K562 (cell line): ENCODE results near the gene LGI4. TPM values are rescaled to one million over a fixed set of nuclear protein-coding genes. Genes with fewer than 3 reads are reported as not detected.
A peak's percentile ranks its signal among the peaks of the same experiment; 100 is the strongest.

Experiments used
- ELF4 ChIP-seq: fragments of 450-650 bp; formaldehyde crosslinking; IDR thresholded peaks from 2 replicates; pipeline ENCODE4 v1.4.0; 2022; ENCODE audit warnings: missing genetic modification characterization
- GABPB2 ChIP-seq: fragments of 250-450 bp; sonication (Bioruptor Pico); conservative IDR thresholded peaks from 2 replicates; pipeline ENCODE4 v1.5.1; 2021; ENCODE audit warnings: mild to moderate bottlenecking
- HNRNPK ChIP-seq: fragments of 200-400 bp; formaldehyde crosslinking; IDR thresholded peaks from one replicate; pipeline ENCODE4 v1.6.1; 2018; ENCODE audit warnings: mild to moderate bottlenecking, low read depth, low read length; ENCODE audit not compliant: poor library complexity, severe bottlenecking
- MEF2A ChIP-seq: IDR thresholded peaks from 2 replicates; pipeline ENCODE4 v1.6.1; 2011; ENCODE audit warnings: low read depth, mild to moderate bottlenecking, low read length, moderate library complexity; ENCODE audit not compliant: control insufficient read depth
- NCOR1 ChIP-seq: fragments of 450-650 bp; IDR thresholded peaks from 2 replicates; pipeline ENCODE4 v1.6.1; 2016; ENCODE audit warnings: mild to moderate bottlenecking, moderate library complexity
- NFIC ChIP-seq: fragments of 450-650 bp; IDR thresholded peaks from 2 replicates; pipeline ENCODE4 v1.6.1; 2017; ENCODE audit warnings: mild to moderate bottlenecking, inconsistent platforms
- PCBP1 ChIP-seq: fragments of 200-400 bp; formaldehyde crosslinking; IDR thresholded peaks from 2 replicates; pipeline ENCODE4 v1.6.1; 2018; ENCODE audit warnings: mild to moderate bottlenecking, low read depth, low read length; ENCODE audit not compliant: poor library complexity, severe bottlenecking
- RAD51 ChIP-seq: fragments of 450-650 bp; IDR thresholded peaks from 2 replicates; pipeline ENCODE4 v1.7.1; 2016; ENCODE audit warnings: low read depth, mild to moderate bottlenecking, borderline replicate concordance
- SIN3B ChIP-seq: fragments of 450-650 bp; IDR thresholded peaks from 2 replicates; pipeline ENCODE4 v1.6.1; 2017; ENCODE audit warnings: low read depth, mild to moderate bottlenecking, moderate library complexity
- polyA plus RNA-seq, 8 experiments: library from polyadenylated mRNA; depleted of rRNA in 4 of 8; stranded (reverse) in 5 of 8; unstranded in 3 of 8; fragments of >200 nt; fragmentation: Nextera tagmentation in 2 of 8; fragmentation: Illumina TruSeq in 1 of 8; extraction: Ambion mirVana in 2 of 8; extraction: Trizol in 1 of 8; gene quantifications; 2 replicates each; pipeline versions ENCODE4 v1.2.1 to v1.2.3, GENCODE V29; 2011 to 2014; ENCODE audit warnings: inconsistent platforms in 1 of 8, missing spikeins in 1 of 8
- total RNA-seq, 7 experiments: library from RNA; depleted of rRNA in 6 of 7; stranded (reverse); fragments of >200 nt in 6 of 7; fragmentation: Illumina TruSeq in 2 of 7; extraction: Trizol in 2 of 7; gene quantifications; 2 replicates each; pipeline versions ENCODE4 v1.2.1 to v1.2.3, GENCODE V29; 2011 to 2021; ENCODE audit warnings: low replicate concordance in 1 of 7
- TF ChIP-seq, protein P1 (sequence below), 2 experiments: fragments of 450-650 bp; formaldehyde crosslinking in 1 of 2; IDR thresholded peaks; 2 replicates each; pipeline versions ENCODE4 v1.4.0 to v1.6.1; 2014 to 2020; ENCODE audit warnings: mild to moderate bottlenecking in 2 of 2, borderline replicate concordance in 1 of 2, low read depth in 1 of 2
- TF ChIP-seq, protein P2 (sequence below): sonication (generic); formaldehyde crosslinking; IDR thresholded peaks from 2 replicates; pipeline ENCODE4 v1.8.1; 2023; ENCODE audit warnings: mild to moderate bottlenecking, missing genetic modification reagents, moderate library complexity
- TF ChIP-seq, protein P3 (sequence below): fragments of 250-450 bp; sonication (Bioruptor Pico); IDR thresholded peaks from 2 replicates; pipeline ENCODE4 v1.9.0; 2021; ENCODE audit warnings: mild to moderate bottlenecking, inconsistent platforms

Gene LGI4
- total and polyA plus RNA-seq, 9 of the 15 experiments (the other 6 are each of a cell fraction or from before 2014, with no cell fraction given) = 0.14 to 0.30 (median 0.24) TPM; not detected in 4

DNA sequence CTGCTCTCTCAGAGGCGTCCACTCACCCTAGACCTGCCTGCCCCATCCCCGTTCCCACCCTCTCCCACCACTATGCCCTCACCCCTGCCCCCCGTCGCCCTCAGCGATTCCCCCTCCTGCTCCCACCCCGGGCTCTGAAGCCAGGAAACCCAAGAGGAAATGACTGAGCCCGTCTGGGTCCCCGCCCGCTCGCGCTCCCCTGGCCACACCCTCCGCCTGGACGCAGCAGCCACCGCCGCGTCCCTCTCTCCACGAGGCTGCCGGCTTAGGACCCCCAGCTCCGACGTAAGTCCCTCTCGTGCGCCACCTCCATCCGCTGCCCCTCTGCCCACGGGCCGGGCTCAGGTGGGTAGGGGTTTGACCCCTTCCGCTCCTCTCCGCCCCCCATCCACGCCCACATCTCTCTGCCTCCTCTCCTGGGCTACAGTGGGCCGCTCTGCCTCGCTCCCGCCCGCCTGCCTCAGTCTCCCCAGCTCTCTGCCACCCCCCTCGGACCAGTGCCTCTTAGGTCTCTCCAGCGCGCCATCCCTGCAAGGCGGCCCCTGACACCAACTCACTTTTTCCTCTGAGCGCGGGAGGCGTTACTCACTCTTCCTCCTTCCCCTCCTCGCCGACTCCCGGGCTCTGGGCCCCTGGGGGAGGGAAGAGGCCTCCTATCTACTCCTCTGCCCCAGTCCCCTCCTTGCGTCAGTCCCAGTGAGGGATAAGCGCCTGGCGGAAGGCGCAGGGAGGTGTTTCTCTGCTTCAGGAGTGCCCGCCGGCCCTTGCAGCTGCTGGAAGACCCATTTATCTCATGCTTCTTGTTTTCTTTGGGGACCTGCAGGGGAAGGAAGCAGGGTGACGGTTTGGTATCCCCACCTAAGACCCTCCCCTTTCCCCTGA, 19.9 kb upstream of the LGI4 start, which contains the start of gene FXYD5 (continued):
- TF ChIP-seq, protein P1, sequence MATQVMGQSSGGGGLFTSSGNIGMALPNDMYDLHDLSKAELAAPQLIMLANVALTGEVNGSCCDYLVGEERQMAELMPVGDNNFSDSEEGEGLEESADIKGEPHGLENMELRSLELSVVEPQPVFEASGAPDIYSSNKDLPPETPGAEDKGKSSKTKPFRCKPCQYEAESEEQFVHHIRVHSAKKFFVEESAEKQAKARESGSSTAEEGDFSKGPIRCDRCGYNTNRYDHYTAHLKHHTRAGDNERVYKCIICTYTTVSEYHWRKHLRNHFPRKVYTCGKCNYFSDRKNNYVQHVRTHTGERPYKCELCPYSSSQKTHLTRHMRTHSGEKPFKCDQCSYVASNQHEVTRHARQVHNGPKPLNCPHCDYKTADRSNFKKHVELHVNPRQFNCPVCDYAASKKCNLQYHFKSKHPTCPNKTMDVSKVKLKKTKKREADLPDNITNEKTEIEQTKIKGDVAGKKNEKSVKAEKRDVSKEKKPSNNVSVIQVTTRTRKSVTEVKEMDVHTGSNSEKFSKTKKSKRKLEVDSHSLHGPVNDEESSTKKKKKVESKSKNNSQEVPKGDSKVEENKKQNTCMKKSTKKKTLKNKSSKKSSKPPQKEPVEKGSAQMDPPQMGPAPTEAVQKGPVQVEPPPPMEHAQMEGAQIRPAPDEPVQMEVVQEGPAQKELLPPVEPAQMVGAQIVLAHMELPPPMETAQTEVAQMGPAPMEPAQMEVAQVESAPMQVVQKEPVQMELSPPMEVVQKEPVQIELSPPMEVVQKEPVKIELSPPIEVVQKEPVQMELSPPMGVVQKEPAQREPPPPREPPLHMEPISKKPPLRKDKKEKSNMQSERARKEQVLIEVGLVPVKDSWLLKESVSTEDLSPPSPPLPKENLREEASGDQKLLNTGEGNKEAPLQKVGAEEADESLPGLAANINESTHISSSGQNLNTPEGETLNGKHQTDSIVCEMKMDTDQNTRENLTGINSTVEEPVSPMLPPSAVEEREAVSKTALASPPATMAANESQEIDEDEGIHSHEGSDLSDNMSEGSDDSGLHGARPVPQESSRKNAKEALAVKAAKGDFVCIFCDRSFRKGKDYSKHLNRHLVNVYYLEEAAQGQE (IDR thresholded peaks at IDR 0.05; ENCODE audit: borderline replicate concordance) = no peak
- TF ChIP-seq, protein P1 (CRISPR knock-in tag; IDR thresholded peaks at IDR 0.05; ENCODE audit: low read depth) = no peak
- peak; percentile 22; the same call in 1 of the 2 replicates for TF ChIP-seq ELF4 (CRISPR knock-in tag)
- no peak for TF ChIP-seq RAD51
- TF ChIP-seq, protein P2, sequence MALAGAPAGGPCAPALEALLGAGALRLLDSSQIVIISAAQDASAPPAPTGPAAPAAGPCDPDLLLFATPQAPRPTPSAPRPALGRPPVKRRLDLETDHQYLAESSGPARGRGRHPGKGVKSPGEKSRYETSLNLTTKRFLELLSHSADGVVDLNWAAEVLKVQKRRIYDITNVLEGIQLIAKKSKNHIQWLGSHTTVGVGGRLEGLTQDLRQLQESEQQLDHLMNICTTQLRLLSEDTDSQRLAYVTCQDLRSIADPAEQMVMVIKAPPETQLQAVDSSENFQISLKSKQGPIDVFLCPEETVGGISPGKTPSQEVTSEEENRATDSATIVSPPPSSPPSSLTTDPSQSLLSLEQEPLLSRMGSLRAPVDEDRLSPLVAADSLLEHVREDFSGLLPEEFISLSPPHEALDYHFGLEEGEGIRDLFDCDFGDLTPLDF (CRISPR knock-in tag) = no peak
- peak; percentile 28 for TF ChIP-seq NCOR1
- no peak for TF ChIP-seq MEF2A
- TF ChIP-seq, protein P3, sequence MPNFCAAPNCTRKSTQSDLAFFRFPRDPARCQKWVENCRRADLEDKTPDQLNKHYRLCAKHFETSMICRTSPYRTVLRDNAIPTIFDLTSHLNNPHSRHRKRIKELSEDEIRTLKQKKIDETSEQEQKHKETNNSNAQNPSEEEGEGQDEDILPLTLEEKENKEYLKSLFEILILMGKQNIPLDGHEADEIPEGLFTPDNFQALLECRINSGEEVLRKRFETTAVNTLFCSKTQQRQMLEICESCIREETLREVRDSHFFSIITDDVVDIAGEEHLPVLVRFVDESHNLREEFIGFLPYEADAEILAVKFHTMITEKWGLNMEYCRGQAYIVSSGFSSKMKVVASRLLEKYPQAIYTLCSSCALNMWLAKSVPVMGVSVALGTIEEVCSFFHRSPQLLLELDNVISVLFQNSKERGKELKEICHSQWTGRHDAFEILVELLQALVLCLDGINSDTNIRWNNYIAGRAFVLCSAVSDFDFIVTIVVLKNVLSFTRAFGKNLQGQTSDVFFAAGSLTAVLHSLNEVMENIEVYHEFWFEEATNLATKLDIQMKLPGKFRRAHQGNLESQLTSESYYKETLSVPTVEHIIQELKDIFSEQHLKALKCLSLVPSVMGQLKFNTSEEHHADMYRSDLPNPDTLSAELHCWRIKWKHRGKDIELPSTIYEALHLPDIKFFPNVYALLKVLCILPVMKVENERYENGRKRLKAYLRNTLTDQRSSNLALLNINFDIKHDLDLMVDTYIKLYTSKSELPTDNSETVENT (CRISPR knock-in tag) = 0 out of 2 replicates have a peak, but pooled peaks have one; percentile 43
- TF ChIP-seq PCBP1 = no peak
- no peak for TF ChIP-seq GABPB2 (CRISPR knock-in tag)
- no peak for TF ChIP-seq HNRNPK
- TF ChIP-seq NFIC = no peak; the same call in 1 of the 2 replicates
- no peak for TF ChIP-seq SIN3B
